ENCODE measurements around the gene TEX54. TPM values are rescaled to one million over a fixed set of nuclear protein-coding genes. Genes with fewer than 3 reads are reported as not detected.
"Not testable (repeated sequence)": the region's sequence is repeated elsewhere in the genome, so short reads cannot be mapped to it uniquely, and the experiment has no call there.

The TEX54 gene
- total and polyA plus RNA-seq, 11 donors = not detected

- intact Hi-C loops (cut with DNase I) = loop anchor here in 1 of 10 donors (10.0 kb wide), 1 partner anchor 123 kb away; the partner anchor contains the start of genes HNRNPUL2 and TTC9C
- TF ChIP-seq CTCF (IDR thresholded peaks at IDR 0.05) (no peak), POLR2A (IDR thresholded peaks at IDR 0.05) (no peak)
- no peak for ATAC-seq
- Histone ChIP-seq H3K27ac (no peak overlapping the region), H3K27me3 (no peaks in the 10 kb centered on the region), H3K4me1 (peaks cover 0 to 13% (median under 1%) of the 10 kb centered on the region in 12 donors), H3K9me3 (no peaks in the 10 kb centered on the region), H3K4me3 (no peak overlapping the region), H3K36me3 (peaks cover 2 to 19% (median 16%) of the 10 kb centered on the region in 9 donors)
- no peak for DNase-seq
- WGBS, 4 donors = 94 to 100% (median 97%) methylated on average over 1 of the region's 1 CpG
These were observed 15.2 kb upstream of the TEX54 start for GRCh38 chr11:62847767-62848314.

- Histone ChIP-seq H3K27ac (no peak overlapping the region), H3K36me3 (peaks cover 0 to 3% (median 0%) of the 10 kb centered on the region in 9 donors), H3K9me3 (no peaks in the 10 kb centered on the region), H3K4me1 (peaks cover 0 to 14% (median 8%) of the 10 kb centered on the region in 12 donors), H3K27me3 (no peaks in the 10 kb centered on the region), H3K4me3 (no peak overlapping the region)
- intact Hi-C loops (cut with DNase I) = loop anchor here in 1 of 10 donors (10.0 kb wide), 1 partner anchor 121 kb away; the partner anchor contains the start of genes HNRNPUL2 and TTC9C
- TF ChIP-seq CTCF (IDR thresholded peaks at IDR 0.05) = no peak
- TF ChIP-seq POLR2A (IDR thresholded peaks at IDR 0.05) = no peak
- DNase-seq (no peak), ATAC-seq (no peak)
- WGBS, 4 donors = 84 to 91% (median 87%) methylated on average over 3 of the region's 3 CpGs
These were observed 13.5 kb upstream of the TEX54 start for GRCh38 chr11:62846177-62846576.

- Histone ChIP-seq H3K27me3 (no peaks in the 10 kb centered on the region), H3K9me3 (no peaks in the 10 kb centered on the region), H3K27ac (no peak overlapping the region), H3K36me3 (no peaks in the 10 kb centered on the region), H3K4me3 (no peak overlapping the region), H3K4me1 (peaks cover 0 to 23% (median 9%) of the 10 kb centered on the region in 12 donors)
- ATAC-seq = no peak
- TF ChIP-seq POLR2A (IDR thresholded peaks at IDR 0.05) (no peak), CTCF (IDR thresholded peaks at IDR 0.05) (no peak)
- no peak for DNase-seq
- 95 to 99% (median 96%) methylated on average over 3 of the region's 3 CpGs for WGBS, 4 donors
- intact Hi-C loops (cut with DNase I) = loop anchor here in 2 of 10 donors (5.0 to 10.0 kb wide), 3 partner anchors 52 to 119 kb away; partner anchors contain the start of genes HNRNPUL2 (in 2 of the 2), TTC9C (in 2 of the 2) and TMEM223 (in 1 of the 2)
These were observed 11.5 kb upstream of the TEX54 start for GRCh38 chr11:62844154-62844553.

- Histone ChIP-seq H3K9me3 (no peaks in the 10 kb centered on the region), H3K4me1 (peaks cover 5 to 26% (median 13%) of the 10 kb centered on the region in 12 donors), H3K4me3 (no peak overlapping the region), H3K27ac (no peak overlapping the region), H3K36me3 (no peaks in the 10 kb centered on the region), H3K27me3 (no peaks in the 10 kb centered on the region)
- ATAC-seq = no peak
- DNase-seq = no peak
- 94 to 99% (median 98%) methylated on average over 3 of the region's 3 CpGs for WGBS, 4 donors
- intact Hi-C loops (cut with DNase I) = loop anchor here in 2 of 10 donors (5.0 to 10.0 kb wide), 3 partner anchors 51 to 119 kb away; partner anchors contain the start of genes HNRNPUL2 (in 2 of the 2), TTC9C (in 2 of the 2) and TMEM223 (in 1 of the 2)
- no peak for TF ChIP-seq POLR2A (IDR thresholded peaks at IDR 0.05)
- no peak for TF ChIP-seq CTCF (IDR thresholded peaks at IDR 0.05)
These were observed 10.8 kb upstream of the TEX54 start for GRCh38 chr11:62843466-62843865.

- WGBS, 4 donors = 83 to 90% (median 85%) methylated on average over 9 of the region's 9 CpGs
- intact Hi-C loops (cut with DNase I) = loop anchor here in 2 of 10 donors (1.0 to 10.0 kb wide), 4 partner anchors 38 to 118 kb away; partner anchors contain the start of genes HNRNPUL2 (in 2 of the 2), TTC9C (in 2 of the 2), NXF1 (in 1 of the 2) and TMEM223 (in 1 of the 2)
- Histone ChIP-seq H3K4me1 (peaks cover 5 to 32% (median 16%) of the 10 kb centered on the region in 12 donors), H3K27ac (peak overlapping the region; percentile 82 to 99 (median 96)), H3K4me3 (peak overlapping the region in 7 of 12 donors; percentile 53 to 97 (median 72))
- ATAC-seq, H3K27me3 ChIP-seq, DNase-seq, H3K9me3 ChIP-seq, H3K36me3 ChIP-seq: not testable (repeated sequence)
These were observed 10.2 kb upstream of the TEX54 start for GRCh38 chr11:62842891-62843290.
